ENCODE measurements around the gene AUH. TPM values are rescaled to one million over a fixed set of nuclear protein-coding genes. Genes with fewer than 3 reads are reported as not detected.

Gene AUH
- total RNA-seq, 2 experiments from 2014 or later, result 16.9 to 24.5 TPM

DNA sequence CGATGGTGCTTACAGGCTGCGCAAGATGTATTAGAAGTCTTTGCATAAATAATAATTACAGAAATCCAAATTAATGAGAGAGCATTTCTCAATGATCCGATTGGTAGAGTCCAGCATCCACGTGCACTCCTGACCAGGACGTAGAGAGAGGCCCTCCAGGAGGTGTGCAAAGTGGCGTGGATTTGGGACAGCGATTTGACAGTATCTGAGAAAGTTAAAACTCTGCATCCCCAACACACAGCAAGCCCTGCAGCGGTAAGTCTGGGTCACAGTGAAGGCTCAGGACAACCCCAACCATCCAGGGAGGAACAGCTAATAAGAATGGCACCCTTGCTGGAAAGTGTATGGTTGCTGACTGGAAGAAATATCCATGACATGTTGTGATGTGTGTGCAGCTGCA lies 180.2 kb downstream of the AUH start:
- Histone ChIP-seq H3K4me3 (ENCODE audit: low read depth, low read length, poor library complexity, severe bottlenecking) (no peak overlapping the region), H3K9me2 (ENCODE audit: insufficient read depth, low read length) (no peaks in the 10 kb centered on the region), H2AFZ (ENCODE audit: low read length) (no peak overlapping the region), H3K27ac (ENCODE audit: low read depth, low read length, poor library complexity, severe bottlenecking) (no peak overlapping the region), H3K4me2 (ENCODE audit: low read length) (no peak overlapping the region), H3K4me1 (ENCODE audit: insufficient read depth, low read length, poor library complexity, severe bottlenecking) (peaks cover 38% of the 10 kb centered on the region), H3K79me2 (ENCODE audit: insufficient read depth, low read depth, low read length) (no peaks in the 10 kb centered on the region), H4K20me1 (ENCODE audit: insufficient read depth, low read length) (no peaks in the 10 kb centered on the region), H3K36me3 (ENCODE audit: insufficient read depth, low read length) (no peaks in the 10 kb centered on the region), H3K9me3 (ENCODE audit: low read length) (no peaks in the 10 kb centered on the region)
- no peak for TF ChIP-seq EZH2phosphoT487 (IDR thresholded peaks at IDR 0.05; ENCODE audit: borderline replicate concordance, low read depth, low read length)
- TF ChIP-seq, protein P1, sequence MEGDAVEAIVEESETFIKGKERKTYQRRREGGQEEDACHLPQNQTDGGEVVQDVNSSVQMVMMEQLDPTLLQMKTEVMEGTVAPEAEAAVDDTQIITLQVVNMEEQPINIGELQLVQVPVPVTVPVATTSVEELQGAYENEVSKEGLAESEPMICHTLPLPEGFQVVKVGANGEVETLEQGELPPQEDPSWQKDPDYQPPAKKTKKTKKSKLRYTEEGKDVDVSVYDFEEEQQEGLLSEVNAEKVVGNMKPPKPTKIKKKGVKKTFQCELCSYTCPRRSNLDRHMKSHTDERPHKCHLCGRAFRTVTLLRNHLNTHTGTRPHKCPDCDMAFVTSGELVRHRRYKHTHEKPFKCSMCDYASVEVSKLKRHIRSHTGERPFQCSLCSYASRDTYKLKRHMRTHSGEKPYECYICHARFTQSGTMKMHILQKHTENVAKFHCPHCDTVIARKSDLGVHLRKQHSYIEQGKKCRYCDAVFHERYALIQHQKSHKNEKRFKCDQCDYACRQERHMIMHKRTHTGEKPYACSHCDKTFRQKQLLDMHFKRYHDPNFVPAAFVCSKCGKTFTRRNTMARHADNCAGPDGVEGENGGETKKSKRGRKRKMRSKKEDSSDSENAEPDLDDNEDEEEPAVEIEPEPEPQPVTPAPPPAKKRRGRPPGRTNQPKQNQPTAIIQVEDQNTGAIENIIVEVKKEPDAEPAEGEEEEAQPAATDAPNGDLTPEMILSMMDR (conservative IDR thresholded peaks at IDR 0.05; ENCODE audit: low read length), result no peak
- ChIA-PET POLR2A (interaction anchor here (0.6 kb wide), 1 partner anchor 234 kb away, joined by 3 read pairs; no protein-coding TSS in a partner anchor), CTCF (ENCODE audit: unreplicated experiment) (no interaction called here)
- intact Hi-C loops (cut with micrococcal nuclease; ENCODE audit: unreplicated experiment), result no loop called here
- no peak for DNase-seq (ENCODE audit: low spot score)
- no TSS peak for BruUV-seq (replicated peaks)

DNA sequence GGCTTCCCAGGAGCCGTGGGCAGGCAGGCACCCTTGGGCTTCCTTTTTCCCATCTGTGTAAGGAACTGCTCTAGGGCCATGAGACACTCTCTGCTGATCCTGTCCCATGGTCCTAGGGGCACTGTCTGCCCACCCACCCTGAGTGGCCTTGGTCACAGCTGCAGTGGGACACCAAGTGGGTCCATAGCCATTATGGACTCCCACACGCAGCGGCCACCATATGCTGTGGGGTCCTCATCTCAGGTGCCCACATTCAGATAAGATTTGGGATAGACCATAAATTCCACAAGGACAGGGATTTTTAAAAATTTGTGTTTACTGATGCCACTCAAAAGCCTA lies 180.8 kb downstream of the AUH start:
- H3K27ac ChIP-seq (ENCODE audit: low read depth, low read length, poor library complexity, severe bottlenecking), result no peak overlapping the region
- H3K9me2 ChIP-seq (ENCODE audit: insufficient read depth, low read length), result no peaks in the 10 kb centered on the region
- POLR2A ChIA-PET, result no interaction called here
- no peaks in the 10 kb centered on the region for H4K20me1 ChIP-seq (ENCODE audit: insufficient read depth, low read length)
- H3K4me2 ChIP-seq (ENCODE audit: low read length), result no peak overlapping the region
- DNase-seq (ENCODE audit: low spot score), result no peak
- no peak overlapping the region for H3K4me3 ChIP-seq (ENCODE audit: low read depth, low read length, poor library complexity, severe bottlenecking)
- BruUV-seq (replicated peaks), result no TSS peak
- intact Hi-C loops (cut with micrococcal nuclease; ENCODE audit: unreplicated experiment), result no loop called here
- peaks cover 38% of the 10 kb centered on the region for H3K4me1 ChIP-seq (ENCODE audit: insufficient read depth, low read length, poor library complexity, severe bottlenecking)
- H2AFZ ChIP-seq (ENCODE audit: low read length), result no peak overlapping the region
- H3K36me3 ChIP-seq (ENCODE audit: insufficient read depth, low read length), result no peaks in the 10 kb centered on the region
- no peaks in the 10 kb centered on the region for H3K79me2 ChIP-seq (ENCODE audit: insufficient read depth, low read depth, low read length)
- no peaks in the 10 kb centered on the region for H3K9me3 ChIP-seq (ENCODE audit: low read length)
- TF ChIP-seq, protein P1 (conservative IDR thresholded peaks at IDR 0.05; ENCODE audit: low read length), result no peak
- no peak for TF ChIP-seq EZH2phosphoT487 (IDR thresholded peaks at IDR 0.05; ENCODE audit: borderline replicate concordance, low read depth, low read length)
- CTCF ChIA-PET (ENCODE audit: unreplicated experiment), result no interaction called here

DNA sequence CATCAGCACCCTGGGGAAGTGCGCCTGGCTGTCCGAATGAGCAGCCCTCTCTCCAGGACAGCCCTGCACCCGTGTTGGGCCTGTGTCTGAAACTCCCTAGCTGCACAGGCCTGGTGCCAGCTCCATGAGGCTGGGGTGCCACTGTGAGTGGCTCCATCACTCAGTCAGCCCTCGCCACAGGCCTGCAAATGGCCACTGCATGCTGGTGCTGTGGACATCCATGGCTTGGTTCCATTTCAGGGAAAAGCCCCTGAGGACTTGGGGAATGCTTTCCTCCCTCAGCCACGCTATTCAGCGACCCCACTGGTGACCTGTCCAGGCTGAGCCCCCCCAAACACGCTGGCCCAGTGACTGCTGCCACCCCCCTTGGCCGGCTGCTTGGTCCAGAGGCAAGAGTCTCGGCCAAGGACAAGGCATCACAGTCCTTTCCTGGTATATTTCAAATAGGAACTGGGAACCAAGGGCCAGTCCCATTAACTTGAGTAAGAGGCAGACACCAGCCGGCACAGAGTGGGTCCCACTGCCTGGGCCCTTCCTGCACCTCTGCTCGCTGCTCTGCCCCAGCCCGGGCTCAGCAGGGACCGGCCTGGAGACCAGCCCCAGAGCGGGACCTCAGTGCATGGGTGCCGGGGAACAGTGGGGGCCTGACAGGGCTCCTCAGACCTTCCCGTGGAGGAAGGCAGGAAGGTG lies 181.3 kb downstream of the AUH start:
- Histone ChIP-seq H3K36me3 (ENCODE audit: insufficient read depth, low read length) (no peaks in the 10 kb centered on the region), H3K4me2 (ENCODE audit: low read length) (no peak overlapping the region), H3K4me3 (ENCODE audit: low read depth, low read length, poor library complexity, severe bottlenecking) (no peak overlapping the region), H3K9me2 (ENCODE audit: insufficient read depth, low read length) (no peaks in the 10 kb centered on the region), H3K4me1 (ENCODE audit: insufficient read depth, low read length, poor library complexity, severe bottlenecking) (peaks cover 40% of the 10 kb centered on the region), H4K20me1 (ENCODE audit: insufficient read depth, low read length) (no peaks in the 10 kb centered on the region), H3K79me2 (ENCODE audit: insufficient read depth, low read depth, low read length) (no peaks in the 10 kb centered on the region), H3K27ac (ENCODE audit: low read depth, low read length, poor library complexity, severe bottlenecking) (no peak overlapping the region), H3K9me3 (ENCODE audit: low read length) (no peaks in the 10 kb centered on the region), H2AFZ (ENCODE audit: low read length) (no peak overlapping the region)
- intact Hi-C loops (cut with micrococcal nuclease; ENCODE audit: unreplicated experiment), result no loop called here
- no peak for DNase-seq (ENCODE audit: low spot score)
- CTCF ChIA-PET (ENCODE audit: unreplicated experiment), result no interaction called here
- TF ChIP-seq, protein P1 (conservative IDR thresholded peaks at IDR 0.05; ENCODE audit: low read length), result no peak
- no peak for TF ChIP-seq EZH2phosphoT487 (IDR thresholded peaks at IDR 0.05; ENCODE audit: borderline replicate concordance, low read depth, low read length)
- POLR2A ChIA-PET, result no interaction called here
- BruUV-seq (replicated peaks), result no TSS peak
